Natural killer cell (primary cell): ENCODE data around the gene CSN1S1. TPM values are rescaled to one million over a fixed set of nuclear protein-coding genes. Genes with fewer than 3 reads are reported as not detected.

ENCODE experiments used
- ATAC-seq, 3 donors: fragments of 150-1000 bp in 2 of 3; fragments of 200-7000 bp in 1 of 3; cut with Tn5 transposase; 1 replicate in 1 of 3; 2 replicates in 2 of 3; pipeline ENCODE4 v1.10.0; 2021; ENCODE audit warnings: mild to moderate bottlenecking in 2 of 3, moderate library complexity in 2 of 3
- DNase-seq, 2 donors: peaks; one replicate each; pipeline versions ENCODE4 v3.0.0 to v3.0.0-alpha.2; 2013 to 2021; ENCODE audit warnings: mixed read lengths in 1 of 2
- H3K27ac ChIP-seq: one replicate; pipeline ENCODE4 v1.5.1; 2013; ENCODE audit warnings: mild to moderate bottlenecking, low read length
- H3K27me3 ChIP-seq: one replicate; pipeline ENCODE4 v1.6.1; 2013; ENCODE audit warnings: low read length; ENCODE audit not compliant: control insufficient read depth, insufficient read depth
- H3K36me3 ChIP-seq: one replicate; pipeline ENCODE4 v1.6.1; 2013; ENCODE audit warnings: low read length; ENCODE audit not compliant: control insufficient read depth, insufficient read depth
- H3K4me1 ChIP-seq: one replicate; pipeline ENCODE4 v1.6.1; 2013; ENCODE audit warnings: low read length; ENCODE audit not compliant: control insufficient read depth, insufficient read depth
- H3K4me3 ChIP-seq: one replicate; pipeline ENCODE4 v1.5.1; 2013; ENCODE audit warnings: low read length
- H3K9me3 ChIP-seq: one replicate; pipeline ENCODE4 v1.6.1; 2013; ENCODE audit warnings: low read length; ENCODE audit not compliant: control insufficient read depth, insufficient read depth
- H3K27ac Mint-ChIP-seq, 2 donors: one replicate each; pipeline ENCODE4 v1.8.0; 2022; ENCODE audit warnings: mild to moderate bottlenecking in 2 of 2, mixed read lengths in 2 of 2, moderate library complexity in 1 of 2
- H3K27me3 Mint-ChIP-seq, 2 donors: one replicate each; pipeline ENCODE4 v1.8.0; 2022; ENCODE audit warnings: low read depth in 2 of 2, mixed read lengths in 2 of 2
- H3K36me3 Mint-ChIP-seq: one replicate; pipeline ENCODE4 v1.8.0; 2022; ENCODE audit warnings: mixed read lengths
- H3K4me1 Mint-ChIP-seq, 2 donors: one replicate each; pipeline ENCODE4 v1.8.0; 2022; ENCODE audit warnings: mixed read lengths in 2 of 2
- H3K4me3 Mint-ChIP-seq: one replicate; pipeline ENCODE4 v1.8.0; 2022; ENCODE audit warnings: mild to moderate bottlenecking, moderate library complexity, mixed read lengths
- H3K9me3 Mint-ChIP-seq, 2 donors: one replicate each; pipeline ENCODE4 v1.8.0; 2022; ENCODE audit warnings: mixed read lengths in 2 of 2
- WGBS: methylation state at CpG from one replicate; pipeline ENCODE4 v1.1.7; 2013; ENCODE audit warnings: missing lambda C conversion rate; ENCODE audit not compliant: insufficient coverage; 5-methylcytosine and 5-hydroxymethylcytosine counted together
- intact Hi-C: fragments of 100-400 bp; cut with micrococcal nuclease; formaldehyde crosslinking; loops from one replicate; pipeline ENCODE4 v1.14.2; 2022
- total RNA-seq, 4 donors: library from RNA; stranded (reverse); fragments of 120-200 nt in 1 of 4; gene quantifications; one replicate each; pipeline versions ENCODE4 v1.2.3 to v1.2.4, GENCODE V29; 2013 to 2022
- TF ChIP-seq, protein P1 (sequence below): fragments of 200-600 bp; IDR thresholded peaks from one replicate; pipeline ENCODE4 v1.8.0; 2022; ENCODE audit warnings: antibody characterized with exemption

CSN1S1 gene
- total RNA-seq, 3 donors from 2014 or later (not counting 1 experiment from before 2014, with no cell fraction given): not detected

DNA sequence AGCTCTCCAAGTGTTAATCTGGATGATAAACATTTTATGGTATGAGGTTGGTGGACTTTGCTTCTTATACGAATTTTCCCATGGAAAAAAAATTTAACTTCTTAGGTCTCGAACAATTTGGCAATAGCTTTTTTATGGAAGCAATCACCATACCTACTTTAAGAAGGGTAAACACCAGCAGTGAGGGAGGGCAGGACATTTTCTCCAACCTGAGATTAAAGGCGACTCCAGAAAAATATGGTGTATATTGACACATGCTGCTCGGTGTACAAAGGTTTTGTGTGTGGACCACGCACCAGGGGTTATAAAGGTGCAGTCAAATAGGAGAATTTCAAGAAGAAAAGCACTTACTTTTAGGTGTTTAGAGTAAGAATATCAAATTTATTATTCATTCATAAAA lies 36.7 kb upstream of the CSN1S1 start:
- no peak overlapping the region for H3K27ac Mint-ChIP-seq
- Histone ChIP-seq H3K4me1 (no peaks in the 10 kb centered on the region), H3K36me3 (no peaks in the 10 kb centered on the region), H3K4me3 (no peak overlapping the region), H3K9me3 (no peaks in the 10 kb centered on the region), H3K27ac (no peak overlapping the region), H3K27me3 (no peaks in the 10 kb centered on the region)
- peaks cover 10 to 25% of the 10 kb centered on the region in 2 donors for H3K27me3 Mint-ChIP-seq
- DNase-seq (no peak), ATAC-seq (no peak)
- H3K4me1 Mint-ChIP-seq: no peaks in the 10 kb centered on the region
- intact Hi-C loops: no loop called here
- TF ChIP-seq, protein P1, sequence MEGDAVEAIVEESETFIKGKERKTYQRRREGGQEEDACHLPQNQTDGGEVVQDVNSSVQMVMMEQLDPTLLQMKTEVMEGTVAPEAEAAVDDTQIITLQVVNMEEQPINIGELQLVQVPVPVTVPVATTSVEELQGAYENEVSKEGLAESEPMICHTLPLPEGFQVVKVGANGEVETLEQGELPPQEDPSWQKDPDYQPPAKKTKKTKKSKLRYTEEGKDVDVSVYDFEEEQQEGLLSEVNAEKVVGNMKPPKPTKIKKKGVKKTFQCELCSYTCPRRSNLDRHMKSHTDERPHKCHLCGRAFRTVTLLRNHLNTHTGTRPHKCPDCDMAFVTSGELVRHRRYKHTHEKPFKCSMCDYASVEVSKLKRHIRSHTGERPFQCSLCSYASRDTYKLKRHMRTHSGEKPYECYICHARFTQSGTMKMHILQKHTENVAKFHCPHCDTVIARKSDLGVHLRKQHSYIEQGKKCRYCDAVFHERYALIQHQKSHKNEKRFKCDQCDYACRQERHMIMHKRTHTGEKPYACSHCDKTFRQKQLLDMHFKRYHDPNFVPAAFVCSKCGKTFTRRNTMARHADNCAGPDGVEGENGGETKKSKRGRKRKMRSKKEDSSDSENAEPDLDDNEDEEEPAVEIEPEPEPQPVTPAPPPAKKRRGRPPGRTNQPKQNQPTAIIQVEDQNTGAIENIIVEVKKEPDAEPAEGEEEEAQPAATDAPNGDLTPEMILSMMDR: no peak
- no peaks in the 10 kb centered on the region for H3K9me3 Mint-ChIP-seq
- 75% methylated on average over 5 of the region's 5 CpGs for WGBS
- H3K36me3 Mint-ChIP-seq: no peaks in the 10 kb centered on the region
- no peak overlapping the region for H3K4me3 Mint-ChIP-seq

- Mint-ChIP-seq H3K27ac (no peak overlapping the region), H3K4me1 (no peaks in the 10 kb centered on the region), H3K9me3 (no peaks in the 10 kb centered on the region), H3K4me3 (no peak overlapping the region), H3K36me3 (no peaks in the 10 kb centered on the region), H3K27me3 (peaks cover 10 to 27% of the 10 kb centered on the region in 2 donors)
- DNase-seq (no peak), ATAC-seq (no peak)
- WGBS: 84% methylated on average over 3 of the region's 3 CpGs
- H3K4me3 ChIP-seq: no peak overlapping the region
- no peaks in the 10 kb centered on the region for H3K9me3 ChIP-seq
- no peaks in the 10 kb centered on the region for H3K4me1 ChIP-seq
- no peak overlapping the region for H3K27ac ChIP-seq
- intact Hi-C loops: no loop called here
- H3K36me3 ChIP-seq: no peaks in the 10 kb centered on the region
- no peaks in the 10 kb centered on the region for H3K27me3 ChIP-seq
- TF ChIP-seq, protein P1: no peak
Measured at GRCh38 chr4:69894721-69895120, 36.1 kb upstream of the CSN1S1 start.

DNA sequence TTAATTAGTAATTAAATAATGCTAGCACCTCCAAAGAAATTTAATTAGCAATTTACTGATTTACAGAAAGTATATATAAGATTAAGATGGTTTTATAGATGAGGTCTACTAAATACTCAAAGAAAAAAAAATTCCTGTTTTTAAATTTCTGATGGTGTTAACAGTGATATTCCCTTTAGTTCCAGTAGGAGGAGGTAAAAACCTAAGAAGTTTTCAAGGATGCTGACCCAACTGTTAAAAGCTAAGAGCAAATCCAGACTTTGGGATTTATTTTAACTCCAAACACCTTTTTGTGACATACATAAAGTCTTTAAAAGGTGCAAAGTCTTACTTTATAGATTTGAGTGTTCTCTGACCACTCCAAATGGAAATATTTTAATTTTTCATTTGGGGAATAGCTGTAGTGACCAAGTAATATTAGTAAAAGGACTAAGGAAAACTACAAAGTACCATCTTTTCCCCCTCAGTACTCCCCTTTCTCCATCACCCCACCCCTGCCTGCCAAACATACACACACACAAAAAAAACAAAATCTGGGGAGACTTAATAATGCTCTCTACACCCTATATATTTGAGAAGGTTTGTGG lies 34.2 kb upstream of the CSN1S1 start:
- H3K27me3 ChIP-seq: no peaks in the 10 kb centered on the region
- no peak overlapping the region for H3K4me3 Mint-ChIP-seq
- no peaks in the 10 kb centered on the region for H3K36me3 Mint-ChIP-seq
- peaks cover 7 to 27% of the 10 kb centered on the region in 2 donors for H3K27me3 Mint-ChIP-seq
- no peaks in the 10 kb centered on the region for H3K9me3 Mint-ChIP-seq
- no peaks in the 10 kb centered on the region for H3K4me1 ChIP-seq
- H3K9me3 ChIP-seq: no peaks in the 10 kb centered on the region
- DNase-seq (no peak), ATAC-seq (no peak)
- H3K27ac ChIP-seq: no peak overlapping the region
- H3K4me3 ChIP-seq: no peak overlapping the region
- H3K36me3 ChIP-seq: no peaks in the 10 kb centered on the region
- no peak overlapping the region for H3K27ac Mint-ChIP-seq
- TF ChIP-seq, protein P1: no peak
- no peaks in the 10 kb centered on the region for H3K4me1 Mint-ChIP-seq
- intact Hi-C loops: no loop called here

DNA sequence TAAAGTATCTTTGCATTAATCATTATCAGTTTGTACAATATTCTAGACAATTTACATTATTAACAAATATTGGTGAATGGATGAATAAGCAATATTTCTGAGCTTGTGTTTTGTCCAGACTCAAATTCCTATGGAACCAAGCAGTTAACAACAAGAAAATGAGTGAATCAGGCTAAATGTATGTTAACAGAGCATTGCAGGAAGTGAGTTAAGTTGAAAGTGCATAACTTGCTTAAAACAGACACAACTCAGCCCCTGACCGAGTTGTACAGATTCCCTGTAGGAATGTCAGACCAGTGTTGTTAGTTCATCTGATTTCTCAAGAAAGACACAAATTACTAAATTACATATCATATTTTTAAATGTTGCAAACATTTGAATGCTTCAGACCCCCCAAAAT lies 23.7 kb upstream of the CSN1S1 start:
- 56% methylated on average over 1 of the region's 1 CpG for WGBS
- Mint-ChIP-seq H3K36me3 (no peaks in the 10 kb centered on the region), H3K27me3 (peaks cover 12 to 26% of the 10 kb centered on the region in 2 donors), H3K9me3 (no peaks in the 10 kb centered on the region), H3K4me1 (no peaks in the 10 kb centered on the region), H3K27ac (no peak overlapping the region), H3K4me3 (no peak overlapping the region)
- no peak overlapping the region for H3K27ac ChIP-seq
- no peak for DNase-seq
- no peaks in the 10 kb centered on the region for H3K27me3 ChIP-seq
- TF ChIP-seq, protein P1: no peak
- no peaks in the 10 kb centered on the region for H3K9me3 ChIP-seq
- no peaks in the 10 kb centered on the region for H3K36me3 ChIP-seq
- H3K4me1 ChIP-seq: no peaks in the 10 kb centered on the region
- intact Hi-C loops: no loop called here
- ATAC-seq: no peak
- no peak overlapping the region for H3K4me3 ChIP-seq
